ENCODE measurements around the gene BPIFB1.

BPIFB1 gene

DNA sequence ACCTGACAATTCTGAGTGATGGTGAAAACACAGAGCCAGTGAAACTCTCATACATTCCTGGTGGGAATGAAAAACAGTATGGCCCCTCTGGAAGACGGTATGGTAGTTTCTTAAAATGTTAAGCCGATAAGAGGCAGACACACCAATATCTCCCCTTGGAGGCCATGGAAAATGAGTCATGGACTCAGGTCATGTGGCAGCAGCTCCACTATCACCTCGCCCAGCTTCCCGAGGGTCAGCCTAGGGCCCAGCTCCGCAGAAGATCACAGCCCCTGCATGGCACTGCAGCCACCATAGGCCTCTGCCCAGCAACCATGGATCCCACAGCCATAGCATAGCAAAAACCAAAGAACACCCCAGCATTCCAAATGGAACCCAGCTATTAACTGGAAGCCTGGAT lies 25.8 kb upstream of the BPIFB1 start:
- Histone ChIP-seq H2AFZ (ENCODE audit: low read length) (no peak overlapping the region), H3K9me3 (ENCODE audit: low read length) (no peaks in the 10 kb centered on the region), H4K20me1 (ENCODE audit: insufficient read depth, low read length) (no peaks in the 10 kb centered on the region), H3K4me3 (ENCODE audit: low read depth, low read length, poor library complexity, severe bottlenecking) (no peak overlapping the region), H3K9ac (ENCODE audit: low read length) (no peak overlapping the region), H3K27me3 (ENCODE audit: insufficient read depth, low read length) (no peaks in the 10 kb centered on the region; the same call in 1 of the 2 replicates), H3K79me2 (ENCODE audit: insufficient read depth, low read length) (no peaks in the 10 kb centered on the region), H3K4me2 (ENCODE audit: low read length) (no peak overlapping the region), H3K9me2 (ENCODE audit: low read depth, low read length) (no peaks in the 10 kb centered on the region), H3F3A (ENCODE audit: insufficient read depth, low read length) (no peaks in the 10 kb centered on the region), H3K36me3 (ENCODE audit: insufficient read depth, low read length) (no peaks in the 10 kb centered on the region), H3K4me1 (ENCODE audit: insufficient read depth, low read length, severe bottlenecking) (no peaks in the 10 kb centered on the region), H3K27ac (ENCODE audit: low read depth, low read length, poor library complexity, severe bottlenecking) (no peak overlapping the region)
- no peak for TF ChIP-seq EZH2 (IDR thresholded peaks at IDR 0.05; ENCODE audit: borderline replicate concordance, low read length)
- TF ChIP-seq CTCF (IDR thresholded peaks at IDR 0.05; ENCODE audit: low read length): no peak

- Histone ChIP-seq H4K20me1 (ENCODE audit: insufficient read depth, low read length) (no peaks in the 10 kb centered on the region), H3K4me1 (ENCODE audit: insufficient read depth, low read length, severe bottlenecking) (no peaks in the 10 kb centered on the region), H3K36me3 (ENCODE audit: insufficient read depth, low read length) (no peaks in the 10 kb centered on the region), H3F3A (ENCODE audit: insufficient read depth, low read length) (no peaks in the 10 kb centered on the region), H3K9me3 (ENCODE audit: low read length) (no peaks in the 10 kb centered on the region), H3K79me2 (ENCODE audit: insufficient read depth, low read length) (no peaks in the 10 kb centered on the region), H3K9ac (ENCODE audit: low read length) (no peak overlapping the region), H3K4me2 (ENCODE audit: low read length) (no peak overlapping the region), H3K27ac (ENCODE audit: low read depth, low read length, poor library complexity, severe bottlenecking) (no peak overlapping the region), H2AFZ (ENCODE audit: low read length) (no peak overlapping the region), H3K4me3 (ENCODE audit: low read depth, low read length, poor library complexity, severe bottlenecking) (no peak overlapping the region), H3K9me2 (ENCODE audit: low read depth, low read length) (no peaks in the 10 kb centered on the region), H3K27me3 (ENCODE audit: insufficient read depth, low read length) (no peaks in the 10 kb centered on the region; the same call in 1 of the 2 replicates)
- TF ChIP-seq CTCF (IDR thresholded peaks at IDR 0.05; ENCODE audit: low read length): no peak
- TF ChIP-seq EZH2 (IDR thresholded peaks at IDR 0.05; ENCODE audit: borderline replicate concordance, low read length): no peak
Observed at GRCh38 chr20:33259371-33259770, 23.6 kb upstream of the BPIFB1 start.

- H2AFZ ChIP-seq (ENCODE audit: low read length): no peak overlapping the region
- no peaks in the 10 kb centered on the region for H3K9me2 ChIP-seq (ENCODE audit: low read depth, low read length)
- H3K9me3 ChIP-seq (ENCODE audit: low read length): no peaks in the 10 kb centered on the region
- H3K79me2 ChIP-seq (ENCODE audit: insufficient read depth, low read length): no peaks in the 10 kb centered on the region
- H3K27ac ChIP-seq (ENCODE audit: low read depth, low read length, poor library complexity, severe bottlenecking): no peak overlapping the region
- no peak for TF ChIP-seq CTCF (IDR thresholded peaks at IDR 0.05; ENCODE audit: low read length)
- TF ChIP-seq EZH2 (IDR thresholded peaks at IDR 0.05; ENCODE audit: borderline replicate concordance, low read length): no peak
- H3F3A ChIP-seq (ENCODE audit: insufficient read depth, low read length): no peaks in the 10 kb centered on the region
- H4K20me1 ChIP-seq (ENCODE audit: insufficient read depth, low read length): no peaks in the 10 kb centered on the region
- H3K4me3 ChIP-seq (ENCODE audit: low read depth, low read length, poor library complexity, severe bottlenecking): no peak overlapping the region
- H3K4me2 ChIP-seq (ENCODE audit: low read length): no peak overlapping the region
- no peak overlapping the region for H3K9ac ChIP-seq (ENCODE audit: low read length)
- no peaks in the 10 kb centered on the region; the same call in 1 of the 2 replicates for H3K27me3 ChIP-seq (ENCODE audit: insufficient read depth, low read length)
- H3K36me3 ChIP-seq (ENCODE audit: insufficient read depth, low read length): no peaks in the 10 kb centered on the region
- no peaks in the 10 kb centered on the region for H3K4me1 ChIP-seq (ENCODE audit: insufficient read depth, low read length, severe bottlenecking)
Observed at GRCh38 chr20:33261465-33261864, 21.5 kb upstream of the BPIFB1 start.
